K562 (cell line): Measurements from ENCODE around the gene NME9. TPM values are rescaled to one million over a fixed set of nuclear protein-coding genes. Genes with fewer than 3 reads are reported as not detected.

Experiments
- ATAC-seq: fragments of 200-7000 bp; cut with Tn5 transposase; 3 replicates; pipeline ENCODE4 v1.9.1; 2020; ENCODE audit warnings: moderate library complexity
- BruUV-seq: library from RNA; stranded (reverse); fragments of 400-500 nt; replicated peaks from 2 replicates; lab custom pipeline; 2021; lab: Mats Ljungman, UMichigan
- CTCF ChIA-PET: fragments of 300-600 bp; formaldehyde crosslinking; extraction: SDS; loops from one replicate; lab custom pipeline; 2021; ENCODE audit warnings: low intra/inter-chr PET ratio; lab: Yijun Ruan, JAX
- POLR2A ChIA-PET: fragments of 300-600, 350-650 bp; sonication (Branson Sonifier 250); formaldehyde crosslinking; extraction: SDS; loops from one replicate; lab custom pipeline; 2021; ENCODE audit warnings: antibody characterized with exemption, inconsistent platforms; lab: Yijun Ruan, JAX
- DNase-seq, 4 experiments: peaks; one replicate each; pipeline versions ENCODE4 v3.0.0 to v3.0.0-alpha.2; 2011 to 2018; ENCODE audit warnings: low spot score in 3 of 4, mixed read lengths in 3 of 4; ENCODE audit errors: extremely low read depth in 1 of 4
- FAIRE-seq: peaks from 2 replicates; lab custom pipeline; 2011; peaks lifted over from hg19 to GRCh38; lab: Jason Lieb, UNC
- H2AFZ ChIP-seq: 2 replicates; pipeline ENCODE4 v1.6.0; 2011; ENCODE audit warnings: low read depth, low read length, control low read depth, inconsistent platforms
- H3K27ac ChIP-seq: fragments of 200-600 bp; 3 replicates; pipeline ENCODE4 v1.8.0; 2011; ENCODE audit warnings: low read depth, mild to moderate bottlenecking, control low read depth, inconsistent platforms, low read length, moderate library complexity, mixed read lengths; ENCODE audit errors: extremely low read depth
- H3K27me3 ChIP-seq, 2 experiments: fragments of 300-600 bp in 1 of 2; 2 replicates in 1 of 2; 3 replicates in 1 of 2; pipeline versions ENCODE4 v1.6.0 to v1.8.0; 2011; ENCODE audit warnings: inconsistent platforms in 2 of 2, low read length in 2 of 2, mild to moderate bottlenecking in 1 of 2, mixed read lengths in 1 of 2, moderate library complexity in 1 of 2; ENCODE audit not compliant: control insufficient read depth in 2 of 2, insufficient read depth in 2 of 2
- H3K36me3 ChIP-seq: fragments of 300-600 bp; 3 replicates; pipeline ENCODE4 v1.8.0; 2011; ENCODE audit warnings: mild to moderate bottlenecking, low read length, inconsistent platforms; ENCODE audit not compliant: control insufficient read depth, insufficient read depth
- H3K4me1 ChIP-seq, 2 experiments: fragments of 200-600 bp in 1 of 2; replicated peaks in 1 of 2; 2 replicates in 1 of 2; 3 replicates in 1 of 2; pipeline versions ENCODE4 v1.5.1 to v1.8.0; 2011; ENCODE audit warnings: inconsistent platforms in 2 of 2, low read length in 2 of 2, mild to moderate bottlenecking in 1 of 2, mixed read lengths in 1 of 2, moderate library complexity in 1 of 2; ENCODE audit not compliant: control insufficient read depth in 2 of 2, insufficient read depth in 2 of 2
- H3K4me2 ChIP-seq: 2 replicates; pipeline ENCODE4 v1.6.1; 2011; ENCODE audit warnings: low read length, control low read depth, inconsistent platforms, mixed read lengths; ENCODE audit not compliant: insufficient read depth
- H3K4me3 ChIP-seq: fragments of 200-600 bp; sonication (generic), shearing (Covaris generic); 2 replicates; pipeline ENCODE4 v1.5.1; 2016; ENCODE audit warnings: control low read depth, inconsistent platforms
- H3K79me2 ChIP-seq: fragments of 200-600 bp; 3 replicates; pipeline ENCODE4 v1.8.0; 2011; ENCODE audit warnings: low read length, inconsistent platforms; ENCODE audit not compliant: control insufficient read depth, insufficient read depth
- H3K9ac ChIP-seq, 2 experiments: 2 replicates each; pipeline versions ENCODE4 v1.6.0 to v1.6.1; 2011; ENCODE audit warnings: low read depth in 2 of 2, low read length in 2 of 2, control low read depth in 1 of 2, inconsistent platforms in 1 of 2, mild to moderate bottlenecking in 1 of 2, mixed read lengths in 1 of 2; ENCODE audit not compliant: insufficient read depth in 1 of 2
- H3K9me1 ChIP-seq: one replicate; pipeline ENCODE4 v1.6.0; 2011; ENCODE audit warnings: inconsistent platforms, mild to moderate bottlenecking, low read length, moderate library complexity; ENCODE audit not compliant: control insufficient read depth, insufficient read depth
- H3K9me3 ChIP-seq: replicated peaks from 2 replicates; pipeline ENCODE4 v1.5.1; 2011; ENCODE audit warnings: low read depth, low read length, inconsistent platforms; ENCODE audit not compliant: control insufficient read depth, insufficient read depth
- H4K20me1 ChIP-seq: replicated peaks from 2 replicates; pipeline ENCODE4 v1.6.1; 2011; ENCODE audit warnings: low read length, inconsistent platforms, mixed read lengths; ENCODE audit not compliant: control insufficient read depth, insufficient read depth
- FOXK1 ChIP-seq: sonication (generic); formaldehyde crosslinking; IDR thresholded peaks from 2 replicates; pipeline ENCODE4 v1.8.0; 2022; ENCODE audit warnings: missing genetic modification reagents, mild to moderate bottlenecking, borderline replicate concordance
- GTF2E2 ChIP-seq: fragments of 200-800 bp; sonication (Bioruptor generic); IDR thresholded peaks from 2 replicates; pipeline ENCODE4 v1.6.1; 2016; ENCODE audit warnings: missing genetic modification characterization, missing compliant biosample characterization
- HLTF ChIP-seq: fragments of 450-650 bp; IDR thresholded peaks from 2 replicates; pipeline ENCODE4 v1.6.1; 2016
- MCM2 ChIP-seq: fragments of 450-650 bp; IDR thresholded peaks from 2 replicates; pipeline ENCODE4 v1.6.1; 2017; ENCODE audit warnings: low read depth, mild to moderate bottlenecking
- RBM25 ChIP-seq: fragments of 200-400 bp; formaldehyde crosslinking; IDR thresholded peaks from 2 replicates; pipeline ENCODE4 v1.6.1; 2018; ENCODE audit warnings: low read length, low read depth, moderate library complexity; ENCODE audit not compliant: severe bottlenecking
- ZNF134 ChIP-seq: fragments of 250-450 bp; sonication (Bioruptor Pico); conservative IDR thresholded peaks from 2 replicates; pipeline ENCODE4 v1.4.0; 2020
- ZNF146 ChIP-seq: IDR thresholded peaks from one replicate; pipeline ENCODE4 v1.6.1; 2018; ENCODE audit warnings: missing compliant biosample characterization; ENCODE audit not compliant: unreplicated experiment
- ZNF174 ChIP-seq: fragments of 250-450 bp; sonication (Bioruptor Pico); IDR thresholded peaks from 2 replicates; pipeline ENCODE4 v1.4.0; 2020; ENCODE audit warnings: mild to moderate bottlenecking
- WGBS: fragments of 100-300 bp; shearing (Covaris generic); methylation state at CpG from one replicate; pipeline ENCODE4 v1.1.6; 2016; ENCODE audit warnings: low coverage, mixed read lengths; ENCODE audit not compliant: insufficient coverage; ENCODE audit errors: missing lambda C conversion rate; 5-methylcytosine and 5-hydroxymethylcytosine counted together
- in situ Hi-C: fragments of 300-500 bp; cut with MboI; formaldehyde crosslinking; loops from 4 replicates; pipeline ENCODE4 v1.15.0; 2018; ENCODE audit warnings: inconsistent platforms, mixed read lengths
- intact Hi-C: fragments of 100-400 bp; cut with micrococcal nuclease; formaldehyde crosslinking; loops from 2 replicates; pipeline ENCODE4 v1.14.2; 2022
- polyA plus RNA-seq, 8 experiments: library from polyadenylated mRNA; depleted of rRNA in 4 of 8; stranded (reverse) in 5 of 8; unstranded in 3 of 8; fragments of >200 nt; fragmentation: Nextera tagmentation in 2 of 8; fragmentation: Illumina TruSeq in 1 of 8; extraction: Ambion mirVana in 2 of 8; extraction: Trizol in 1 of 8; gene quantifications; 2 replicates each; pipeline versions ENCODE4 v1.2.1 to v1.2.3, GENCODE V29; 2011 to 2014; ENCODE audit warnings: inconsistent platforms in 1 of 8, missing spikeins in 1 of 8
- total RNA-seq, 7 experiments: library from RNA; depleted of rRNA in 6 of 7; stranded (reverse); fragments of >200 nt in 6 of 7; fragmentation: Illumina TruSeq in 2 of 7; extraction: Trizol in 2 of 7; gene quantifications; 2 replicates each; pipeline versions ENCODE4 v1.2.1 to v1.2.3, GENCODE V29; 2011 to 2021; ENCODE audit warnings: low replicate concordance in 1 of 7

Gene NME9
- total and polyA plus RNA-seq, 9 of the 15 experiments (the other 6 are each of a cell fraction or from before 2014, with no cell fraction given), result 0.05 to 0.15 (median 0.13) TPM; not detected in 6

- Histone ChIP-seq H3K9me1 (peaks cover 4% of the 10 kb centered on the region), H3K27ac (no peak overlapping the region), H3K9ac (no peak overlapping the region), H3K4me3 (no peak overlapping the region), H3K9me3 (no peaks in the 10 kb centered on the region), H3K36me3 (no peaks in the 10 kb centered on the region), H4K20me1 (no peaks in the 10 kb centered on the region), H3K27me3 (peaks cover 0 to 32% of the 10 kb centered on the region in 2 experiments; a peak in 3 of 5 replicates), H3K4me2 (no peak overlapping the region)
- intact Hi-C loops, result no loop called here
- BruUV-seq, result no TSS peak
- in situ Hi-C loops, result no loop called here
- POLR2A ChIA-PET, result no interaction called here
- TF ChIP-seq GTF2E2 (tag) (no peak), RBM25 (peak; percentile 54)
- TF ChIP-seq, all 486 proteins: peak for 1
- Histone ChIP-seq H3K79me2 (no peaks in the 10 kb centered on the region), H3K4me1 (no peaks in the 10 kb centered on the region; a peak in 2 of 5 replicates), H2AFZ (no peak overlapping the region)
- FAIRE-seq (no peak), DNase-seq (no peak), ATAC-seq (no peak)
- CTCF ChIA-PET, result no interaction called here
- WGBS, result 10% methylated on average over 6 of the region's 6 CpGs
Observed at GRCh38 chr3:138364356-138365252, 35.0 kb upstream of the NME9 start.

- Histone ChIP-seq H4K20me1 (no peaks in the 10 kb centered on the region), H3K4me3 (no peak overlapping the region), H3K4me1 (no peaks in the 10 kb centered on the region; a peak in 2 of 5 replicates), H3K27ac (no peak overlapping the region), H3K9me1 (peaks cover 4% of the 10 kb centered on the region), H3K27me3 (peaks cover 0 to 24% of the 10 kb centered on the region in 2 experiments; a peak in 3 of 5 replicates), H3K9ac (no peak overlapping the region), H3K9me3 (no peaks in the 10 kb centered on the region), H3K36me3 (no peaks in the 10 kb centered on the region), H3K79me2 (no peaks in the 10 kb centered on the region), H2AFZ (no peak overlapping the region), H3K4me2 (no peak overlapping the region)
- ChIA-PET POLR2A (interaction anchor here (0.5 kb wide), 1 partner anchor 10 kb away, joined by 3 read pairs; no protein-coding TSS in a partner anchor), CTCF (no interaction called here)
- DNase-seq (no peak), ATAC-seq (no peak), FAIRE-seq (no peak)
- BruUV-seq, result no TSS peak
- no peak for TF ChIP-seq ZNF146 (CRISPR knock-in tag)
- no peak for TF ChIP-seq MCM2
- no peak for TF ChIP-seq ZNF134 (CRISPR knock-in tag)
- TF ChIP-seq ZNF174 (CRISPR knock-in tag), result no peak
- no peak for TF ChIP-seq FOXK1 (CRISPR knock-in tag)
- no peak for TF ChIP-seq HLTF
- in situ Hi-C loops (no loop called here), intact Hi-C loops (no loop called here)
- 25% methylated on average over 4 of the region's 4 CpGs for WGBS
Observed at GRCh38 chr3:138363322-138363721, 33.7 kb upstream of the NME9 start.
